ENCODE measurements around the gene PRR20A. TPM values are rescaled to one million over a fixed set of nuclear protein-coding genes. Genes with fewer than 3 reads are reported as not detected.
"Not testable (repeated sequence)": the region's sequence is repeated elsewhere in the genome, so short reads cannot be mapped to it uniquely, and the experiment has no call there.

PRR20A gene
- total RNA-seq = not detected
- long read RNA-seq = 0 reads

GRCh38 chr13:57140235-57140968 lies at the start of gene PRR20A:
Gene PRR20A, plus strand, starts transcription at chr13:57140918. Its CDS starts 387 bp downstream, at chr13:57141305.
- intact Hi-C loops (cut with DNase I); H3K27me3 ChIP-seq (ENCODE audit: low read depth); H3K27ac ChIP-seq; H3K36me3 ChIP-seq; H3K4me1 ChIP-seq; DNase-seq; H3K4me3 ChIP-seq; H3K9me3 ChIP-seq; ATAC-seq: not testable (repeated sequence)

- Histone ChIP-seq H3K36me3 (no peaks in the 10 kb centered on the region), H3K27ac (no peak overlapping the region), H3K27me3 (ENCODE audit: low read depth) (no peaks in the 10 kb centered on the region), H3K4me3 (no peak overlapping the region), H3K9me3 (no peaks in the 10 kb centered on the region), H3K4me1 (no peaks in the 10 kb centered on the region)
- intact Hi-C loops (cut with DNase I) = no loop called here
- TF ChIP-seq, protein P1, sequence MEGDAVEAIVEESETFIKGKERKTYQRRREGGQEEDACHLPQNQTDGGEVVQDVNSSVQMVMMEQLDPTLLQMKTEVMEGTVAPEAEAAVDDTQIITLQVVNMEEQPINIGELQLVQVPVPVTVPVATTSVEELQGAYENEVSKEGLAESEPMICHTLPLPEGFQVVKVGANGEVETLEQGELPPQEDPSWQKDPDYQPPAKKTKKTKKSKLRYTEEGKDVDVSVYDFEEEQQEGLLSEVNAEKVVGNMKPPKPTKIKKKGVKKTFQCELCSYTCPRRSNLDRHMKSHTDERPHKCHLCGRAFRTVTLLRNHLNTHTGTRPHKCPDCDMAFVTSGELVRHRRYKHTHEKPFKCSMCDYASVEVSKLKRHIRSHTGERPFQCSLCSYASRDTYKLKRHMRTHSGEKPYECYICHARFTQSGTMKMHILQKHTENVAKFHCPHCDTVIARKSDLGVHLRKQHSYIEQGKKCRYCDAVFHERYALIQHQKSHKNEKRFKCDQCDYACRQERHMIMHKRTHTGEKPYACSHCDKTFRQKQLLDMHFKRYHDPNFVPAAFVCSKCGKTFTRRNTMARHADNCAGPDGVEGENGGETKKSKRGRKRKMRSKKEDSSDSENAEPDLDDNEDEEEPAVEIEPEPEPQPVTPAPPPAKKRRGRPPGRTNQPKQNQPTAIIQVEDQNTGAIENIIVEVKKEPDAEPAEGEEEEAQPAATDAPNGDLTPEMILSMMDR (IDR thresholded peaks at IDR 0.05) = no peak
- DNase-seq (no peak), ATAC-seq (no peak)
These were observed 25.8 kb upstream of the PRR20A start for GRCh38 chr13:57114945-57115344.

DNA sequence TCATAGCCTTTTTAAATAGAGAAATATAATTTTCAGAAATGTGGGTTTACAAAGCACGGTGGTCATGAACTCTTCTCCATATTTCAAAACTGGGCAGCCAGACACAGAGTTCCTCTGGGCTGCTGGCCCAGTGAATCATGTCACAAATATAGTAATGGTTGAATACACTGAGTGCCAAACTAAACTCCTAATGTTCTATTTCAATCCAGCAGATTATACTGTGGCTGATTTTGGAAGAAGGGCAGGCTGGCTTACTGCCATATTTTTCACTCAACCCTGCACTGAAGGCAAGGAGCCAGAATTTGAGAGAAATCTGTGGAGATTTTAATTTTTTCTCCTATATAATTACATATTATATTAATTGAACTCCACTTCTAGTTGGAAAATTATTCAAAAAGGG lies 17.0 kb upstream of the PRR20A start:
- DNase-seq = no peak
- no peak for ATAC-seq
- no peaks in the 10 kb centered on the region for H3K4me1 ChIP-seq
- H3K9me3 ChIP-seq = no peaks in the 10 kb centered on the region
- no peaks in the 10 kb centered on the region for H3K27me3 ChIP-seq (ENCODE audit: low read depth)
- TF ChIP-seq, protein P1 (IDR thresholded peaks at IDR 0.05) = no peak
- H3K36me3 ChIP-seq = no peaks in the 10 kb centered on the region
- intact Hi-C loops (cut with DNase I) = no loop called here
- H3K4me3 ChIP-seq = no peak overlapping the region
- no peak overlapping the region for H3K27ac ChIP-seq

DNA sequence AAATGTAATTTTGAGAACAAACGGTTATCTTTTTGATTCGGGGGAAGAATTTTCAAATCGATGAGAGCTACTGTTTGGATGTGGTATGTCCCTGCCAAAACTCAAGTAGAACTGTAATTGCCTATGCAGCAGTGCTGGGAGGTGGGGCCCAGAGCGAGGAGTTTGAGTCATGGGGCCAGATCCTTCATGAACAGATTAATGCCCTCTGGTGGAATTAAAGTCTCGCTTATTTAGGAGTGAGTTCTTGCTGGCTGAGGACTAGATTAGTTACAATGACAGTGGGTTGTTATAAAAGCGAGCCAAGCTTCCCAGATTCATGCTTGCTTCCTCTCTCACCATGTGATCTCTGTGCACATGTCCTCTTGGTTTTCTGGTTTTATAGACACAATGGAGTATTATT lies 11.8 kb upstream of the PRR20A start:
- Histone ChIP-seq H3K27ac (no peak overlapping the region), H3K4me1 (no peaks in the 10 kb centered on the region), H3K27me3 (ENCODE audit: low read depth) (no peaks in the 10 kb centered on the region), H3K36me3 (no peaks in the 10 kb centered on the region), H3K4me3 (no peak overlapping the region), H3K9me3 (no peaks in the 10 kb centered on the region)
- ATAC-seq (no peak), DNase-seq (no peak)
- TF ChIP-seq, protein P1 (IDR thresholded peaks at IDR 0.05) = no peak
- intact Hi-C loops (cut with DNase I) = no loop called here

- TF ChIP-seq, protein P1 (IDR thresholded peaks at IDR 0.05) = no peak
- no peak for ATAC-seq
- no peaks in the 10 kb centered on the region for H3K27me3 ChIP-seq (ENCODE audit: low read depth)
- DNase-seq = no peak
- no peak overlapping the region for H3K27ac ChIP-seq
- H3K36me3 ChIP-seq = no peaks in the 10 kb centered on the region
- H3K4me1 ChIP-seq = no peaks in the 10 kb centered on the region
- no peak overlapping the region for H3K4me3 ChIP-seq
- intact Hi-C loops (cut with DNase I) = no loop called here
- no peaks in the 10 kb centered on the region for H3K9me3 ChIP-seq
These were observed 4.6 kb upstream of the PRR20A start for GRCh38 chr13:57136093-57136492.

- Histone ChIP-seq H3K9me3 (no peaks in the 10 kb centered on the region), H3K36me3 (no peaks in the 10 kb centered on the region), H3K27me3 (ENCODE audit: low read depth) (no peaks in the 10 kb centered on the region), H3K4me3 (no peak overlapping the region), H3K27ac (no peak overlapping the region), H3K4me1 (no peaks in the 10 kb centered on the region)
- DNase-seq = no peak
- ATAC-seq = no peak
- intact Hi-C loops (cut with DNase I) = no loop called here
- TF ChIP-seq, protein P1 (IDR thresholded peaks at IDR 0.05) = no peak
These were observed 3.1 kb upstream of the PRR20A start for GRCh38 chr13:57137585-57137984.
